Esophagus muscularis mucosa (tissue), 4 donors: ENCODE results near the gene FBXO36. TPM values are rescaled to one million over a fixed set of nuclear protein-coding genes. Genes with fewer than 3 reads are reported as not detected.
A peak's percentile ranks its signal among the peaks of the same experiment; 100 is the strongest.

Source experiments
- DNase-seq: peaks from one replicate; pipeline ENCODE4 v3.0.0-alpha.2; 2017; ENCODE audit errors: extremely low spot score
- H3K27ac ChIP-seq, 4 donors: fragments of 200-600 bp; sonication (generic); replicated peaks in 1 of 4; 1 replicate in 3 of 4; 2 replicates in 1 of 4; pipeline ENCODE4 v1.5.1; 2016 to 2019; ENCODE audit warnings: mild to moderate bottlenecking in 1 of 4
- H3K27me3 ChIP-seq, 4 donors: fragments of 200-600 bp; sonication (generic); one replicate each; pipeline versions ENCODE4 v1.5.1 to v1.6.0; 2016 to 2019
- H3K36me3 ChIP-seq, 4 donors: fragments of 200-600 bp; sonication (generic); one replicate each; pipeline ENCODE4 v1.5.1; 2016 to 2019
- H3K4me1 ChIP-seq, 4 donors: fragments of 200-600 bp; sonication (generic); one replicate each; pipeline ENCODE4 v1.5.1; 2016 to 2019
- H3K4me3 ChIP-seq, 4 donors: fragments of 200-600 bp; sonication (generic); 1 replicate in 2 of 4; 2 replicates in 2 of 4; pipeline ENCODE4 v1.5.1; 2016 to 2019; ENCODE audit warnings: mild to moderate bottlenecking in 4 of 4, moderate library complexity in 1 of 4
- H3K9me3 ChIP-seq, 4 donors: fragments of 200-600 bp; sonication (generic); 1 replicate in 3 of 4; 2 replicates in 1 of 4; pipeline ENCODE4 v1.5.1; 2016 to 2019
- CTCF ChIP-seq, 3 experiments: fragments of 200-600 bp in 2 of 3; fragments of 450-650 bp in 1 of 3; sonication (generic) in 2 of 3; IDR thresholded peaks; one replicate each; pipeline ENCODE4 v1.5.1; 2017 to 2019; ENCODE audit warnings: antibody characterized with exemption in 3 of 3, mild to moderate bottlenecking in 2 of 3, moderate library complexity in 1 of 3
- EP300 ChIP-seq: sonication (generic); formaldehyde crosslinking; IDR thresholded peaks from one replicate; pipeline ENCODE4 v1.6.1; 2017; ENCODE audit warnings: antibody characterized with exemption
- POLR2A ChIP-seq: fragments of 450-650 bp; IDR thresholded peaks from one replicate; pipeline ENCODE4 v1.6.1; 2017; ENCODE audit warnings: antibody characterized with exemption, moderate library complexity, mild to moderate bottlenecking, low read depth
- POLR2AphosphoS5 ChIP-seq, 2 donors: sonication (generic); formaldehyde crosslinking; IDR thresholded peaks; one replicate each; pipeline ENCODE4 v1.6.1; 2017; ENCODE audit warnings: antibody characterized with exemption in 2 of 2
- WGBS: methylation state at CpG from one replicate; pipeline ENCODE4 v1.1.5; 2018; 5-methylcytosine and 5-hydroxymethylcytosine counted together
- intact Hi-C: fragments of 100-400 bp; cut with DNase I; formaldehyde crosslinking; loops from one replicate; pipeline ENCODE4 v1.15.1; 2023
- total RNA-seq, 4 donors: library from RNA; depleted of rRNA; stranded (reverse); fragments of >200 nt; gene quantifications; one replicate each; pipeline versions ENCODE4 v1.1.0 to v1.2.1, GENCODE V29; 2016

The FBXO36 gene
- total RNA-seq, 4 donors from 2014 or later: 1.6 to 2.8 (median 2.6) TPM

- no peak for DNase-seq
- 93% methylated on average over 1 of the region's 1 CpG for WGBS
- TF ChIP-seq POLR2A (no peak), CTCF (IDR thresholded peaks at IDR 0.05) (no peak), EP300 (no peak), POLR2AphosphoS5 (IDR thresholded peaks at IDR 0.05) (no peak)
- no peaks in the 10 kb centered on the region for H3K9me3 ChIP-seq
- peak overlapping the region in 2 of 4 donors; percentile 16 to 39 for H3K4me3 ChIP-seq
- no peaks in the 10 kb centered on the region for H3K27me3 ChIP-seq
- peaks cover 0 to 4% (median 2%) of the 10 kb centered on the region in 4 donors for H3K36me3 ChIP-seq
- peaks cover 0 to 6% (median 3%) of the 10 kb centered on the region in 4 donors for H3K4me1 ChIP-seq
- intact Hi-C loops: loop anchor here (2.0 to 5.0 kb wide), 2 partner anchors 152 to 604 kb away; no protein-coding TSS in a partner anchor
- H3K27ac ChIP-seq: no peak overlapping the region
Observed at GRCh38 chr2:230008708-230009066, 86.4 kb downstream of the FBXO36 start.

DNA sequence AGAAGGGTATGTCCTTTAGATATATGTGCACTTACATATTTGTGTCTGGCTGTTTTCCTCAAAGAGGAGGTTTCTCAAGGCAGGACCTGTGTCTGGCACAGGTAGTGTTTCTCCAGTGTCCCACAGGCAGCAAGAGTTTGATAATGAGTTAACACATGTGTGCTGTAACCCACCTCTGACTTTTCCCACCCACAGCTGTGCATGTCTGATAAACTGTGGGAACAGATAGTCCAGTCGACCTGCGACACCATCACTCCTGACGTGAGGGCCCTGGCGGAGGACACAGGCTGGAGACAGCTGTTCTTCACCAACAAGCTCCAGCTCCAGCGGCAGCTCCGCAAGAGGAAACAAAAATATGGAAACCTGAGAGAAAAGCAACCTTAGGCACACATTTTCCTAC is 88.2 kb downstream of the FBXO36 start:
- intact Hi-C loops: no loop called here
- DNase-seq: no peak
- H3K27ac ChIP-seq: no peak overlapping the region
- no peaks in the 10 kb centered on the region for H3K27me3 ChIP-seq
- TF ChIP-seq EP300 (no peak), POLR2A (no peak), CTCF (IDR thresholded peaks at IDR 0.05) (no peak), POLR2AphosphoS5 (IDR thresholded peaks at IDR 0.05) (no peak)
- H3K36me3 ChIP-seq: peaks cover 0 to under 1% (median 0%) of the 10 kb centered on the region in 4 donors
- WGBS: 86% methylated on average over 6 of the region's 6 CpGs
- H3K9me3 ChIP-seq: no peaks in the 10 kb centered on the region
- peaks cover 0 to 6% (median 3%) of the 10 kb centered on the region in 4 donors for H3K4me1 ChIP-seq
- no peak overlapping the region for H3K4me3 ChIP-seq

DNA sequence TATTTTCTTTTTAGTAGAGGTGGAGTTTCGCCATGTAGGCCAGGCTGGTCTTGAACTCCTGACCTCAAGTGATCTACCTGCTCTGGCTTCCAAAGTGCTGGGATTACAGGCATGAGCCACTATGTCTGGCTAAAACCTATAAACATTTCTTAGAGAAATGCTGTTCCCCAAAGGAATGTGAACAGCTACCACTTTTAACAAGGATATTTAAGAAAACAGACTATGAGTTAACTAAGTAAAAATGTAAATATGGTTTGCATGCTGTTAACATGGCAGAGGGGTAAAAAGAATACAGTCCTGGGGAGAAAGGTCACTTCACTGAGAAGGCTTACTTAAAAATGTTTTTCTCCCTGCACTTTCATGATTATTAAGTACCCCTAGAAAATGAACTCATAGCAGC is 89.3 kb downstream of the FBXO36 start:
- intact Hi-C loops: no loop called here

DNA sequence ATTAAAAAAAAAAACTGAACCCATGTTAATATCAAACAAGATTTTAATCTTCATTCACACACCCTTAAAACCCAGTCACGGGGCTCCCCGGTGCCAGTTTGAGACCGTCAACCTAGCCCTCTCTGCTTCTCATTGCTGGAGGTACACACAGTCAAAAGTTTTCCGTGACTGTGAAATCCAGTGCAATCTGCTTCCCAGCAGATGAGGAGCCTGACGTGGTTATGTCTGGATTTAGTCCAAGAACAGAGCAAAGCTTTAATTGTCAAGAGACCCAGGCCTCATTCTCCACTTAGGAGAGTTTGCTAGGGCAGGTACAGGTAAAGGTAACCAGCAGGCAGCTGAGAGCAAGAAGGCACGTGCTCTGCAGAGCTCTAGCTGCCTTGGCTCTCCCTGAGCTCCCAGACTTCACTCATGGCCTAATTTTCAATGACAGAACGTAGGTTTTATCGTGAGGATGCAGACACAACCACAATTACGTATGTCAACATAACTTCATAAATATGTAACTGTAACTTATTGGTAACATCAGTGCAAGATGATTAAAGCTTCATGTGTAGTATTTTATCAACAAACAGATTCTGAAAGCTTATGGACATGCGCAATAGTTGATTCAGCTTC is 90.1 kb downstream of the FBXO36 start:
- WGBS: 94% methylated on average over 10 of the region's 10 CpGs
- Histone ChIP-seq H3K9me3 (no peaks in the 10 kb centered on the region), H3K4me3 (no peak overlapping the region), H3K4me1 (peaks cover 0 to 6% (median 3%) of the 10 kb centered on the region in 4 donors), H3K27ac (no peak overlapping the region), H3K36me3 (no peaks in the 10 kb centered on the region), H3K27me3 (no peaks in the 10 kb centered on the region)
- no peak for DNase-seq
- intact Hi-C loops: no loop called here
- no peak for TF ChIP-seq CTCF (IDR thresholded peaks at IDR 0.05)
- TF ChIP-seq POLR2AphosphoS5 (IDR thresholded peaks at IDR 0.05): no peak
- TF ChIP-seq EP300: no peak
- TF ChIP-seq POLR2A: no peak

More for the DNA sequence above, 89.3 kb downstream of the FBXO36 start:
- WGBS: 100% methylated on average over 1 of the region's 1 CpG
- Histone ChIP-seq H3K27ac (no peak overlapping the region), H3K27me3 (no peaks in the 10 kb centered on the region), H3K4me3 (no peak overlapping the region), H3K36me3 (no peaks in the 10 kb centered on the region), H3K4me1 (peaks cover 0 to 6% (median 3%) of the 10 kb centered on the region in 4 donors), H3K9me3 (no peaks in the 10 kb centered on the region)
- no peak for DNase-seq
- TF ChIP-seq POLR2A: no peak
- TF ChIP-seq CTCF (IDR thresholded peaks at IDR 0.05): no peak
- TF ChIP-seq EP300: no peak
- no peak for TF ChIP-seq POLR2AphosphoS5 (IDR thresholded peaks at IDR 0.05)

GRCh38 chr2:230016844-230017243 is 94.5 kb downstream of the FBXO36 start:
- Histone ChIP-seq H3K4me3 (no peak overlapping the region), H3K4me1 (no peaks in the 10 kb centered on the region), H3K27ac (no peak overlapping the region), H3K27me3 (no peaks in the 10 kb centered on the region), H3K9me3 (no peaks in the 10 kb centered on the region), H3K36me3 (no peaks in the 10 kb centered on the region)
- TF ChIP-seq POLR2A (no peak), POLR2AphosphoS5 (IDR thresholded peaks at IDR 0.05) (no peak), EP300 (no peak), CTCF (IDR thresholded peaks at IDR 0.05) (no peak)
- no peak for DNase-seq
- intact Hi-C loops: no loop called here
